HT1080 (cell line): Measurements from ENCODE around the gene AKAP14. TPM values are rescaled to one million over a fixed set of nuclear protein-coding genes. Genes with fewer than 3 reads are reported as not detected.
"Not testable (repeated sequence)": the region's sequence is repeated elsewhere in the genome, so short reads cannot be mapped to it uniquely, and the experiment has no call there.

Experiments used
- DNase-seq: peaks from one replicate; pipeline ENCODE4 v3.0.0-alpha.2; 2015; ENCODE audit warnings: low read depth
- polyA plus RNA-seq, 2 experiments: library from polyadenylated mRNA; depleted of rRNA; stranded (reverse); fragments of >200 nt; gene quantifications; 2 replicates each; pipeline ENCODE4 v1.2.3, GENCODE V29; 2015
- total RNA-seq: library from RNA; depleted of rRNA; stranded (reverse); fragments of >200 nt; shearing (Covaris generic); gene quantifications from 2 replicates; pipeline ENCODE4 v1.2.3, GENCODE V29; 2014; rRNA removed

Gene AKAP14
- not detected in 2 replicates for total RNA-seq
- polyA plus RNA-seq (2015; cell fraction: cytosol; rRNA removed) = not detected in 2 replicates
- polyA plus RNA-seq (2015; cell fraction: nucleus; rRNA removed) = not detected in 2 replicates

- no peak for DNase-seq
Measured at GRCh38 chrX:119895843-119896326, at the start of gene AKAP14. AKAP14 (plus strand) TSS chrX:119895893; CDS start chrX:119903224, 7,331 bp downstream.

- peak; percentile 97 for DNase-seq
Measured at GRCh38 chrX:119852382-119853353, 43.0 kb upstream of the AKAP14 start, which contains the start of gene UPF3B. UPF3B (minus strand) TSS chrX:119852963; CDS start chrX:119852928, 35 bp downstream.

GRCh38 chrX:119853444-119853843, 42.2 kb upstream of the AKAP14 start:
- DNase-seq = no peak

DNA sequence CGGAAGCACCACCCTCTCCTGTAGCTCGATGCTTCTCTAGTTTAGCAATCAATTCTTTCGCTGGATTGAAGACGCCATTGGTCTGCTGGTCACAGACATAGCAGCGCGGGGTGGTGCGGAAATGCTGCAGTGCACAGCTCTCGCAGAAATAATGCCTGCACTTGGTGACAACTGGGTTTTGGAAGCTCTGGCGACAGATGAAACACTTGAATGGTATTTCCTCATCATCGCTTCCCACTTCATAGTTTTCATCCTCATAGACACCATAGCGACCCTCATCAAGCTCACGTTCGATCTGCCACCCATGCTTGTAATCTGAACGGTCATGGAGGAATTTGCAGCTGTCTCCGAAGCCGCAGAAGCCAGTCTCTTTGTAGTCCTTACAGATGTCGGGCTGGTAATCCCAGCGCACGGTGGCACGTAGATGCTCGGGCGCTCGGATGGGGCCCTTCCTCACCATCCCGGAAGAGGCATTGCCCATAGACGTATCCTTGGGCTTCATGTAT, 25.0 kb upstream of the AKAP14 start:
- DNase-seq = peak; percentile 3

DNA sequence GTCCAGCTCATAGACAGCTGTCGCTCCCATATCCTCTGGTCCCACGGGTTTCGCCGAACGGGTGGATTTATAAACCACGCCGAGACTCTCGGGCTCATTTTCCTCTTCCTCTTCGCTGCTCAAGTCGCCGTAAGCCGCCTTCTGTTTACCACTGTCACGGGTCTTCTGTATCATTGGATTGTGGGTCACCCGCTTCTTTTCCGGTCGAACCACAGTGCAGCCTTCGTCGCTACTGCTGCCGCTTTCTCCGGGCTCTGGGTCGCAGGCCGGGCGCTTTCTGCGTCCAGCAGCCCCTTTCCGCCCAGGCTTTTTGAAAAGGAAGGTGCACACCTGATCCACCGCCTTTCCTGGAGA, 24.5 kb upstream of the AKAP14 start:
- DNase-seq = no peak

DNA sequence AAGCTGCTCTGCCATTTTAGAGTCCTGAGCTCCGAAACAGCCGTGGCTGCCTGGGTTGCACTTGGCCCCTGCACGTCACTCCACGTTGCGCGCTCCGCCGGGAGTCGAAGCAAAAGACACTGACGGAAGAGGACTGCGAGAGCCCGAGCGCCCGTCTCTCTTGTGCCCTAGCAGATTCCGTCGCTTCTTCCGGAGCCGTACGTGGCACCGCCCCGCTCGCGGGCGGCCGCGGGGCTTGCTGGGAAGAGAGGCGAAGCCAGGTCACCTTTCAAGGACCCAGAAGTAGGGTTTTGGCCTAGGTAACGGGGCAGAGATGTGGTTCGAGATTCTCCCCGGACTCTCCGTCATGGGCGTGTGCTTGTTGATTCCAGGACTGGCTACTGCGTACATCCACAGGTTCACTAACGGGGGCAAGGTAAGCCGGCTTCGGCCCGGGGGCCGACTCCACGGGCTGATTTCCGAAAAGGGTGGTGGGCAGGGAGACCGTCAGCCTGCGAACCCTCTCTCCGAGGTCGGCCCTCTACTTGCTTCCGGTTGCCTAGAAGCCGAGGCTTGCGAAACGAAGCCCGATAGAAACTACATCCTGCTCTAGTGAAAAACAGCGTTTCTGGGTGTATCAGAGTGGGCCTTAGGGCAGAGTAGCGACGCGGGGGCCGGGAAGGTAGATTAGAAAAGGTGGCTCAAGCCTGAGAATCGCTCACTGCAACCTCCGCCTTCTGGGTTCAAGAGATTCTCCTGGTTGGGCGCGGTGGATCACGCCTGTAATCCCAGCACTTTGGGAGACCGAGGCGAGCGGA, 23.9 kb upstream of the AKAP14 start, which contains the start of the genes NDUFA1 and RNF113A:
Gene NDUFA1 (plus strand): TSS at position 234 of the 797 bp plus-strand sequence. CDS start 80 bp downstream, at position 314.
Gene RNF113A (minus strand): TSS at position 135 of the 797 bp plus-strand sequence. CDS start 120 bp downstream, at position 15.
- peak; percentile 86 for DNase-seq

GRCh38 chrX:119878740-119879139, 17.0 kb upstream of the AKAP14 start:
- no peak for DNase-seq

GRCh38 chrX:119880076-119880475, 15.6 kb upstream of the AKAP14 start:
- no peak for DNase-seq

- DNase-seq = peak; percentile 57
Measured at GRCh38 chrX:119880552-119881437, 14.9 kb upstream of the AKAP14 start.

DNA sequence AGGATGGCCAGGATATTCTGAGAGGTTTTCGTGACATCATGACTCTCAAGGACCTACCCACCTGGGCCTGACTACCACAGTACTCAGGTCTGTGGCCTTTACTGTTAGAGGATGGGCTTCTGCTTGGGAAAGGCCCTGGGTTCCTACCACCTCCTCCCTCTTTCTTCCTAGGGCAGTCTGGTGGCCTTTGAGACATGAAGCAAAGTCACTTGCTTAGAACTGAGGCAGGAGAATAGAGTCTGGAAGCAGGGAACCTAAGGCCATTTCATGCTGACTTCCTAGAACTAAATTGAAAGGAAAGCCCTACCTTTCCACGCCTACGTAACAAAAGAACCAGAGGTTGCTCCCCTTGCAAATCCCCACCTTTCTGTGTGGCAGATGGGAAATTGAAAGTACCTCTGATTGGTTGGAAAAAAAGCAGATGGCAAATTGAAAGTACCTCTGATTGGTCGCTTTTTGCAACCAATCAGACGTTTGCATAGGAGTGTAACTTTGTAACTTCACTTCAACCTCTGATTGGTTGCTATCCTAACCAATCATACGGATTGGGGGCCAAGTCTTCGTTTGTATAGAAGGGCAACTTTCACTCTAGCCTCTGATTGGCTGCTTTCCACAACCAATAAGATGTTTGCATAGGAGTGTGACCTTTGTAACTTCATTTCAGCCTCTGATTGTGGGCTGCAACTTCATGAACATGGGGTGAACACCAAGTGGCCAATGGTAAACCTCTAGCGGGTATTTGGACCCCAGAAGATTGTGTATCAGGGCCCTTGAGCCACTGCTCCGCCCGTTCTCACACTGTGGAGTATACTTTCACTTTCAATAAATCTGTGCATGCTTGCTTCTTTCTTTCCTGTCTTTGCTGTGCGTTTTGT, 9.9 kb upstream of the AKAP14 start:
- peak; percentile 63 for DNase-seq

DNA sequence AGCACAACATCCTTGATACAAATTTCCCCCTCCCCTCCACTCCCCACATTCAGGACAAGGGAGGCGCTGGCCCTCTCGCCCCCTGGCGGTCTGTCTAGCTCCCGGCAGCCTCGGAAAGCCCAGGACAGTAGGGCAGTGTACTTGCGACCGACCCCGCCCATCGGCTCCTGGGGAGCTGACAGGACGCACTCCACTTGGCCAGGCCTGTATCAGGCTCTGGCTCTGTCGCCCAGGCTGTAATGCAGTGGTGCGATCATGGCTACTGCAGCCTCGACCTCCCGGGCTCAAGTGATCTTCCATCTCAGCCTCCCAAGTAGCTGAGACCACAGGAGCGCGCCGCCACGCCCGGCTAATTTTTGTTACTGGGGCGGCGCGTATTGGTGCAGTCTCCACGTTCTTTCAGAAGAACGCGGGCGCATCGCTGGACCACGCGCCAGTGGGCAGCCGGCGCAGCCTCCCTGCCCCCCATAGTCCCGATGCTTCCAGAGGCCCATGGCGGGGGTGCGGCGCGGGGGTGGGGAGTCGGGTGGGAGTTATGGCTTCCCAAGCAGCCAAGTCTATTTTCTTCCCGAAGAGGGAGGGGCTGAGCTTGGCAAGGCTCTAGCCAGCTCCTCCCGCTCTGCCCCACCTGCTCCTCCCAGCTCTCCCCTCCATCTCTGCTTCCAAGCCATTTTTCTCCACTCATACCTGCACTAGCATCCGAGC, 7.8 kb upstream of the AKAP14 start:
- peak; percentile 8 for DNase-seq

- DNase-seq = not testable (repeated sequence)
Measured at GRCh38 chrX:119890626-119891025, 5.1 kb upstream of the AKAP14 start.

DNA sequence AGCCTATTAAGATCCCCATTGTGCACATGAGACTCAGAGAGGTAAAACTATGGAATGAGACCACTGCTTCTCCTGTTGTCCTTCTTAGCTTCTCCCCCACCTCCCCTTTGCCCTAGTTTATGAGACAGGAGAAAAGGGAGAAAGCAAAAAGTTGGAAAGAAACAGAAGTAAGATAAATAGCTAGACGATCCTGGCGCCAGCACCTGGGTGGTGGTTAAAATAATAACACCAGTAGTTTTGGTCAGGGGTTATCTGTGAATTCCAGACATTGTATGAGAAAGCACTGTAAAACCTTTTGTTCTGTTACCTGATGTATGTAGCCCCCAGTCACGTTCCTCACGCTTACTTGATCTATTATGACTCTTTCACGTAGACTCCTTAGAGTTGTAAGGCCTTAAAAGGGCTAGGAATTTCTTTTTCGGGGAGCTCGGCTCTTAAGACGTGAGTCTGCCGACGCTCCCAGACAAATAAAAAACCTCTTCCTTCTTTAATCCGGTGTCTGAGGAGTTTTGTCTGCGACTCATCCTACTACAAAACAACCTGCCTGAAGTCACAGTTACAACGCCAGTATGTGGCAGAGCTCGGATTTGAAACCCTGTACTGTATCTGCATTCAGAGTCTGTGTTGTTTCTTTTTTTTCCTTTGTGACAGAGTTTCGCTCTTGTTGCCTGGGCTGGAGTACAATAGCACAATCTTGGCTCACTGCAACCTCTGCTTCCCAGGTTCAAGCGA, 3.6 kb upstream of the AKAP14 start:
- peak; percentile 20 for DNase-seq

DNA sequence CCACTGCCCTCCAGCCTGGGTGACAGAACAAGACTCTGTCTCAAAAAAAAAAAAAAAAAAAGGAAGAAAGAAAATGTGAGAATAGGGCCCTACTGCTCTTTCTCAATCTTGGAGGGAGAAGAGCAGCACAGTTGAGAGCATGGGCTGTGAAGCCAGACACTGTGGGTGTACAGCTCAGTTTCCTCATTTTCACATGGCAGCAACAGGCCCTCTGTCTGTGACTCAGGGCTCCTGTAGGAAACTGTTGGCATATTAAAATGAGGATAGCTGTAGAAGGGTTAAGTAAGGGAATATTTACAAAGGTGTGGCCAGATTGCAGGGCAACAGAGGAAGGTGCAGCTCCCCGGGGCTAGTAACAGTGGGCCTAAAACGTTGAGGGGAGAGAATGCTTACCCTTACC, 3.4 kb downstream of the AKAP14 start:
- no peak for DNase-seq

- no peak for DNase-seq
Measured at GRCh38 chrX:119900976-119901375, 5.3 kb downstream of the AKAP14 start.

DNA sequence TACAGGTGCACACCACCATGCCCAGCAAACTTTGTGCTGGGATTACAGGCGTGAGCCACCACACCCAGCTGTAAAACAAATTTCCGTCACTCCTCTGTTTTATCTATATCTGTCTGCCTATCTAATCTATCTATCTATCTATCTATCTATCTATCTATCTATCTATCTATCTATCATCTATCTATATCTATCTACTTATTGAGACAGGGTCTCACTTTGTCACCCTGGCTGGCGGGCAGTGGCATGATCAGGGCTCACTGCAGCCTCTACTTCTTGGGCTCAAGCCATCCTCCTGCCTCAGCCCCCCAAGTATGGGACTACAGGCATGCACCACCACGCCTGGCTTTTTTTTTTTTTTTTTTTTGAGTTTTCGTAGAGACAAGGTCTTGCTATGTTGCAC, 20.6 kb downstream of the AKAP14 start:
- no peak for DNase-seq

- DNase-seq = no peak
Measured at GRCh38 chrX:119917877-119918276, 22.2 kb downstream of the AKAP14 start.
